NCI-H226 (cell line): ENCODE results near the gene NBPF4.
"Not testable (repeated sequence)": the region's sequence is repeated elsewhere in the genome, so short reads cannot be mapped to it uniquely, and the experiment has no call there.

ENCODE experiments used
- DNase-seq: peaks from one replicate; pipeline ENCODE4 v3.0.0-alpha.2; 2015

The NBPF4 gene

GRCh38 chr1:108211014-108211413, 32.9 kb downstream of the NBPF4 start:
- DNase-seq: no peak

GRCh38 chr1:108209456-108210108, 34.3 kb downstream of the NBPF4 start:
- no peak for DNase-seq

GRCh38 chr1:108208724-108209446, 35.0 kb downstream of the NBPF4 start:
- DNase-seq: no peak

GRCh38 chr1:108203582-108203981, 40.3 kb downstream of the NBPF4 start:
- not testable (repeated sequence) for DNase-seq

- no peak for DNase-seq
Measured at GRCh38 chr1:108201687-108202086, 42.2 kb downstream of the NBPF4 start.

- DNase-seq: peak; percentile 80
Measured at GRCh38 chr1:108200687-108201051, 43.2 kb downstream of the NBPF4 start.

- DNase-seq: peak; percentile 85
Measured at GRCh38 chr1:108199781-108200686, 43.8 kb downstream of the NBPF4 start, which contains the start of gene SLC25A24. TSS of gene SLC25A24 (minus strand) at chr1:108200343. CDS start at chr1:108200138, 205 bp downstream.

- DNase-seq: peak; percentile 31
Measured at GRCh38 chr1:108199201-108199691, 44.6 kb downstream of the NBPF4 start.

- DNase-seq: no peak
Measured at GRCh38 chr1:108194051-108194450, 49.8 kb downstream of the NBPF4 start.

- no peak for DNase-seq
Measured at GRCh38 chr1:108193333-108193732, 50.5 kb downstream of the NBPF4 start.

- DNase-seq: no peak
Measured at GRCh38 chr1:108192581-108192980, 51.3 kb downstream of the NBPF4 start.

- no peak for DNase-seq
Measured at GRCh38 chr1:108190686-108191416, 53.0 kb downstream of the NBPF4 start.

GRCh38 chr1:108190001-108190634, 53.8 kb downstream of the NBPF4 start:
- DNase-seq: peak; percentile 15

- no peak for DNase-seq
Measured at GRCh38 chr1:108188801-108189200, 55.1 kb downstream of the NBPF4 start.

- no peak for DNase-seq
Measured at GRCh38 chr1:108182959-108183700, 60.7 kb downstream of the NBPF4 start.

- no peak for DNase-seq
Measured at GRCh38 chr1:108179018-108179417, 64.9 kb downstream of the NBPF4 start.
